Articular chondrocyte of knee joint (primary cell): ENCODE results near the gene CAP1. TPM values are rescaled to one million over a fixed set of nuclear protein-coding genes. Genes with fewer than 3 reads are reported as not detected.

Source experiments
- total RNA-seq: library from RNA; depleted of rRNA; stranded (reverse); fragments of >200 nt; gene quantifications from 2 replicates; pipeline ENCODE4 v1.2.3, GENCODE V29; 2012

The CAP1 gene
- total RNA-seq: 342 and 345 TPM in 2 replicates

DNA sequence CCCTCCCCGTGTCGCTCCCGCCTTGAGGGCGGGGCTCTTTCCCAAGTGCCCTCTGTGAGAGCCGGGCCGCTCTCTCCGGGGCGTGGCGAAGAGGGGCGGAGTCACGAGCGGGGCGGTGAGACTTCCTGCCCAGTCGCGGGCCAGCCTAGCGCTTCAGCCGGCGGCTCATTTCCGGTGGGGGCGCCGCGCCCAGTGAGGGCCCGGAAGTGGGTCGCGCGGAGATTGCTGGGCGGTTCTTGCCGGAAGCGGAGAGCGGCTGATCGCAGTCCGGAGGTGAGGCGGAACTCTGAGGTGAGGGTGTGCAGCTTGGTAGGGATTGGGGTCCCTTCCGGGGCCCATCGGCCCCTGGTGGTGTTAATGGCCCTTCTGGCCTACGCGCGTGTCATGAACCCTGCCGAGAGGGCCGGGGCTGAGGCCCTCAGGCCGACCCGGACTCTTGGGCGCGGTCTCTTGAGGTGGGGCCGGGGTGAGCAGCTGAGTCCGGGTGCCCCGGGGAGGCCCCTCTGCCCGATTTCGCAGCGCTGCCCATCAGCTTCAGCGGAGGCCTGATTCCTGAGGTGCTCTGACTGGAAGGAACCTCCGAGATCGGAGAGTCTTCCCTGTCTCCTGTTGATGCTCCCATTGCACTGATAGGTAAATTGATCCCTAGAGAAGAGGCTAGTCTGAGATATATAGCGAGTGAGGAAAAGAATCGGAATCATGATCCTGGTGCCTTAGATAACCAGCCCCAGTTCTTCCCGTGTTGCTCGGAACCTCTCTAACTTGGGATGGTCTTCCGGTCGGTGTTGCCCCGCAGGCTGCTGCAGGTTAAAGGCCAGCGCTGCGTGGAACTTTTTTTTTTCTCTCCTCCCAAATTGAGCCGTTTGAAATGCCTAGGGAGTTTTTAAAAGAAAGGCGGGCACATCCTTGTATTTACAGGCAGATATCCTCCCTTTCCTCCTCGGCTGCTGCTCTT lies at the start of gene CAP1:
TSS of gene CAP1 (plus strand) at position 219 of the 955 bp plus-strand sequence. CDS start 18,618 bp downstream, outside the sequence.

GRCh38 chr1:40096977-40097782 lies 56.7 kb downstream of the CAP1 start, which contains the start of gene PPT1:
PPT1 (minus strand) TSS chr1:40097252; CDS start chr1:40097238, 14 bp downstream.

Other genes starting within 250 kb of the CAP1 start
- 26.5 and 26.9 TPM in 2 replicates for gene TRIT1, start 157.2 kb upstream of the CAP1 start, total RNA-seq
- 0.22 and 0.65 TPM in 2 replicates for gene MYCL, start 138.8 kb upstream of the CAP1 start, total RNA-seq
- gene MFSD2A, start 85.6 kb upstream of the CAP1 start, total RNA-seq: 2.1 and 2.4 TPM in 2 replicates
- 42.5 and 74.1 TPM in 2 replicates for gene PPT1, start 56.5 kb downstream of the CAP1 start, total RNA-seq
- 37.6 and 43.0 TPM in 2 replicates for gene RLF, start 120.7 kb downstream of the CAP1 start, total RNA-seq
- gene TMCO2, start 207.2 kb downstream of the CAP1 start, total RNA-seq: not detected in 2 replicates
- 108 and 137 TPM in 2 replicates for gene ZMPSTE24, start 217.5 kb downstream of the CAP1 start, total RNA-seq